Measurements from ENCODE around the gene C1QTNF12.

DNA sequence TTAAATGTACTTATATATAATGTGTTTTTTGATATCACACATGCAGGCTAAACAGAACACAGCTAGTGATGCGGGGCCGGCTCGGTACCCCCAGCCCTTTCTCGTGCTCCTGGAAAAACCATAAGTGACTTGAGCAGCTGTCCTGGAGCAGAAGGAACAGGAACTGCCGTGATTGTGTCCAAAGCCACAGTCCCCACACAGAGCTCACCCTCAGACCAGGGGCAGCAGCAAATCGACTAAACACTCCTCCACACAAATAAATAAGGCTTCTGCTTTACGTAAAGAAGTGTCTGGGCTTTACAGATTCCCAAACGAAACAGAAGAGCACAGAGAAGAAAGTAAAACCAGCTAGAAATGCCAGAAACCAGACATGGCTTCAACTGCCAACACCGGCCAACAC is 17.5 kb upstream of the C1QTNF12 start:
- TF ChIP-seq, protein P1, sequence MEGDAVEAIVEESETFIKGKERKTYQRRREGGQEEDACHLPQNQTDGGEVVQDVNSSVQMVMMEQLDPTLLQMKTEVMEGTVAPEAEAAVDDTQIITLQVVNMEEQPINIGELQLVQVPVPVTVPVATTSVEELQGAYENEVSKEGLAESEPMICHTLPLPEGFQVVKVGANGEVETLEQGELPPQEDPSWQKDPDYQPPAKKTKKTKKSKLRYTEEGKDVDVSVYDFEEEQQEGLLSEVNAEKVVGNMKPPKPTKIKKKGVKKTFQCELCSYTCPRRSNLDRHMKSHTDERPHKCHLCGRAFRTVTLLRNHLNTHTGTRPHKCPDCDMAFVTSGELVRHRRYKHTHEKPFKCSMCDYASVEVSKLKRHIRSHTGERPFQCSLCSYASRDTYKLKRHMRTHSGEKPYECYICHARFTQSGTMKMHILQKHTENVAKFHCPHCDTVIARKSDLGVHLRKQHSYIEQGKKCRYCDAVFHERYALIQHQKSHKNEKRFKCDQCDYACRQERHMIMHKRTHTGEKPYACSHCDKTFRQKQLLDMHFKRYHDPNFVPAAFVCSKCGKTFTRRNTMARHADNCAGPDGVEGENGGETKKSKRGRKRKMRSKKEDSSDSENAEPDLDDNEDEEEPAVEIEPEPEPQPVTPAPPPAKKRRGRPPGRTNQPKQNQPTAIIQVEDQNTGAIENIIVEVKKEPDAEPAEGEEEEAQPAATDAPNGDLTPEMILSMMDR (IDR thresholded peaks at IDR 0.05), result no peak
- TF ChIP-seq POLR2A (IDR thresholded peaks at IDR 0.05), result no peak

Data from Peyer's patch (tissue), 4 donors.